HAP-1 (cell line): ENCODE data around the gene DIPK1C.

Experiments
- DNase-seq, 2 experiments: peaks; one replicate each; pipeline ENCODE4 v3.0.0-alpha.2; 2016 to 2020; ENCODE audit warnings: low spot score in 2 of 2
- H3K27me3 ChIP-seq: fragments of 250-450 bp; sonication (Bioruptor Pico); 2 replicates; pipeline ENCODE4 v1.5.1; 2020; ENCODE audit warnings: low read depth, mild to moderate bottlenecking, moderate library complexity
- H3K36me3 ChIP-seq: fragments of 250-450 bp; sonication (Bioruptor Pico); replicated peaks from 2 replicates; pipeline ENCODE4 v1.5.1; 2020; ENCODE audit warnings: mild to moderate bottlenecking
- H3K4me1 ChIP-seq: fragments of 250-450 bp; sonication (Bioruptor Pico); 2 replicates; pipeline ENCODE4 v1.5.1; 2020; ENCODE audit warnings: mild to moderate bottlenecking
- H3K4me3 ChIP-seq: fragments of 250-450 bp; sonication (Bioruptor Pico); 2 replicates; pipeline ENCODE4 v1.5.1; 2020; ENCODE audit warnings: mild to moderate bottlenecking, moderate library complexity
- H3K9me3 ChIP-seq: fragments of 250-450 bp; sonication (Bioruptor Pico); 2 replicates; pipeline ENCODE4 v1.5.1; 2020; ENCODE audit warnings: mild to moderate bottlenecking, moderate library complexity
- in situ Hi-C: fragments of 300-500 bp; cut with MboI; formaldehyde crosslinking; loops from 3 replicates; pipeline ENCODE4 v1.14.3; 2020; ENCODE audit warnings: low sequenced_read_pairs, inconsistent platforms, mixed read lengths

DIPK1C gene

DNA sequence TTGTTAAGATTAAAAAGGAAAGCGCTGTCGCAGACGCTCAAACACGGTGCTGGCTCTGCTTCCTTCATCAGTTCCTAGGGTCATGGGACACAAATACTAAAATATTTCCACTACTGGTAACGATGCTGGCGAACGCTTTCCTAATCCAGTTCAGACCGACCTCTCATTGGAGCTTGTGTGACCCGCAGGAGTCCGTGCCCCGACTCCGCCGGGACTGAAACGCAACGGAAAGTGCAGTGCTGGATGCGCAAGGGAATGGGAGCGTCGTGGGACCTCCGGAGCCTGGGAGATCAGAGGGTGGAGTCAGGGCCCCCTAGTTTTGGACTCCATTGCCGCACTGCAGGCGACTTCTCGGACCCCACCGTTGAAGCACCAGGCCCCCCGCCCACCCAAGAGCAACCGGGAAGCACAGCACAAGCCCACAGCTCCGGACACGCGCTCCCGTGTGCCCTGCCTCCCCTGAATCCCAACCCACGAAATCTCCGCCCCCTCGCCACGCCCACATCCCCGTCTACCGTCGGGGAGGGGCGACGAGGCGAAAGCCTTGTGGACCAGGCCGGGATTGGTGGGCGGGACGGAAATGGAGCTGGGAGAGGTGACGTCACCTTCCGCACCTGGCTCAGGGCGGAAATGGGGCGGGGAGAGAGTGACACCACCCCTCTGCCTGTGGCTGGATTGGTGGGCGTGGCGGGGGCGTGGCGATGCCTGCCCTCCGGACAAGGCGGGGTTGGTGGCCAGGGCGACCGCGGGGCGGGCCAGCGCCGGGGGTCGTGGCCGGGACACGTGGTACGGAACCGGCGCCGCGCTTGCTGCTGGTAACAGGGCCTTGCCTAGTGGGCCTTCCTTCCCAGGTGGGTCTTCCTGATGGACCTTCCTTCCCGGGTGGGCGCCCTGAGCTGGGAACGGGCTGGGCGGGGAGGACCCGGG lies 38.7 kb upstream of the DIPK1C start, which contains the start of gene CNDP2:
CNDP2 (plus strand) TSS at position 783 of the 927 bp plus-strand sequence. CDS start 3,611 bp downstream, outside the sequence.
- DNase-seq, result peak; percentile 93 to 100
- no peaks in the 10 kb centered on the region; the same call in 1 of the 2 replicates for H3K4me1 ChIP-seq
- no peaks in the 10 kb centered on the region for H3K9me3 ChIP-seq
- peaks cover 4% of the 10 kb centered on the region for H3K36me3 ChIP-seq
- in situ Hi-C loops, result loop anchor here (25.0 kb wide), 1 partner anchor 309 kb away; no protein-coding TSS in a partner anchor
- peak within 1 kb of the TSS; percentile 90 for H3K4me3 ChIP-seq
- no peaks in the 10 kb centered on the region for H3K27me3 ChIP-seq

DNA sequence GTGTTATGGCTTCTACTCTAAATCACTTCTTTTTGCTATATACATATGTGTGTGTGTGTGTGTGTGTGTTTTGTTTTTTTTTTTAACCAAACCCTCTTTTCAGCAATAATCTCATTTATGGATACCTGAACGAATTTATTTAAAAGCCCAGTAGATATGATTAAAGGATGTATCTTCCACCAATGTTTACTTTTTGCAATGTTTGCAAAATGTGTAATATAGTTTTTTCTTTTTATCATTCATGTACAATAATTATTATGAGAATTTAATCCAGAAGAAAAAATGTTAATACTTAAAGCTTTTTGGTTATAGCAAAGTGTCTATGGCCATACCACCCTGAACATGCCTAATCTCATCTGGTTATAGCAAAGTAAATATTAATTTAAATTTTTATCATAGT lies 37.4 kb upstream of the DIPK1C start:
- DNase-seq, result no peak
- Histone ChIP-seq H3K27me3 (no peaks in the 10 kb centered on the region), H3K36me3 (no peaks in the 10 kb centered on the region; the same call in none of the 2 replicates), H3K4me3 (no peak overlapping the region), H3K9me3 (no peaks in the 10 kb centered on the region), H3K4me1 (no peaks in the 10 kb centered on the region; the same call in 1 of the 2 replicates)
- in situ Hi-C loops, result loop anchor here (25.0 kb wide), 1 partner anchor 307 kb away; no protein-coding TSS in a partner anchor

GRCh38 chr18:74493689-74494088 lies 36.6 kb upstream of the DIPK1C start:
- H3K36me3 ChIP-seq, result no peaks in the 10 kb centered on the region; the same call in none of the 2 replicates
- no peak overlapping the region for H3K4me3 ChIP-seq
- peak in 1 of 2 experiments; percentile 29 for DNase-seq
- no peaks in the 10 kb centered on the region for H3K27me3 ChIP-seq
- no peaks in the 10 kb centered on the region for H3K9me3 ChIP-seq
- in situ Hi-C loops, result loop anchor here (25.0 kb wide), 1 partner anchor 306 kb away; no protein-coding TSS in a partner anchor
- no peaks in the 10 kb centered on the region; the same call in 1 of the 2 replicates for H3K4me1 ChIP-seq

DNA sequence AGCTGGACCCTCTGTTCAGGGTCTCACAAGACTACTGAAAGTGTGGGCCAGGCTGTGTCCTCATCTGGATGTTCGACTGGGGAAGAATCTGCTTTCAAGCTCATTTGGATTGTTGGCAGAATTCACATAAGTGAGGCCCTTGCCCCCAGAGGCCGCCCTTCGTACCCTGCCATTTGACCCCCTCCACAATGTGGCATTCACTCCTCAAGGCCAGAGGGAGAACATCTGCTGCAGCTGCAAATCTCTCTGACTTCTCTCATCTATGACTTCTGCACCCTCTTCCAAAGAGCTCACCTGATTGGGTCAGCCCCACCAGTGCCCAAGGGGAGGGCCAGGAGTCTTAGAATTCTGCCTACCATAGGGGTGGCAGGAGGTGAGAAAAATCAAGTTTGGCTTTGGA lies 35.2 kb upstream of the DIPK1C start:
- Histone ChIP-seq H3K9me3 (no peaks in the 10 kb centered on the region), H3K36me3 (no peaks in the 10 kb centered on the region; the same call in 1 of the 2 replicates), H3K4me1 (no peaks in the 10 kb centered on the region; the same call in 1 of the 2 replicates), H3K27me3 (no peaks in the 10 kb centered on the region), H3K4me3 (no peak overlapping the region)
- in situ Hi-C loops, result loop anchor here (25.0 kb wide), 1 partner anchor 305 kb away; no protein-coding TSS in a partner anchor
- no peak for DNase-seq

DNA sequence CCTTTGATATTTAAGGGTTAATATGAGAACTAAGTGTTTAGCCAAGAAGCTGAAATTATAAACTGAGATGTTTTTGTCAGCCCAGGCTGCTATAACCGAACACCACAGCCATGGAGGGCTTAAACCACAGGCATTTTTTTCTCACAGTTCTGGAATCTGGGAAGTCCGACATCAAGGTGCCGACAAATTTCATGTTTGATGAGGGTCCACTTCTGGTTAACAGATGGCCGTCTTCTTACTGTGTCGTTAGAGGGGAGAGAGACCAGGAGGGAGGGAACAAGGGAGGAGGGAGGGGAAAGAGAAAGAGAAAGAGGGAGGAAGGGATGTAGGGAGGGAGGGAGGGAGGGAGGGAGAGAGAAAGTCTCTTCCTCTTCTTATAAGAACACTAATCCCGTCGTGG lies 32.6 kb upstream of the DIPK1C start:
- Histone ChIP-seq H3K4me3 (no peak overlapping the region), H3K27me3 (no peaks in the 10 kb centered on the region), H3K4me1 (no peaks in the 10 kb centered on the region), H3K9me3 (no peaks in the 10 kb centered on the region), H3K36me3 (no peaks in the 10 kb centered on the region)
- in situ Hi-C loops, result loop anchor here (25.0 kb wide), 1 partner anchor 302 kb away; no protein-coding TSS in a partner anchor
- no peak for DNase-seq

DNA sequence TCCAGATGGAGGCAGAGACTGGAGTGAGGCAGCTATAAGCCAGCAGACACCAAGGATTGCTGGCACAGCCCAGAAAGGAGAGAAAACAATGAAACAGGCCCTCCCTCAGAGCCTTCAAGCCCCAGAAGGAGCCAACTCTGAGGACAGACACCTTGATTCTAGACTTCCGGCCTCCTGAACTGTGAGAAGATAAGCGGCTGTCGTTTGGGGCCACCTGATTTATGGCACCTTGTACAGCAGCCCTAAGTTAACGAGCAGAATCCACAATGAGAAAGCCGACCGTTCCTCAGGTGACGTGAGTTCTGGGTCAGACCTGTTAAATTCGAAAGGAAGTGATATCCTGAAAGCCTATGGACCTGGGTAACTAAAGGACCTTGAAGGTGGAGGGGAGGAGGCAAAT lies 31.8 kb upstream of the DIPK1C start:
- Histone ChIP-seq H3K4me1 (no peaks in the 10 kb centered on the region), H3K36me3 (no peaks in the 10 kb centered on the region), H3K27me3 (no peaks in the 10 kb centered on the region), H3K4me3 (no peak overlapping the region), H3K9me3 (no peaks in the 10 kb centered on the region)
- no peak for DNase-seq
- in situ Hi-C loops, result loop anchor here (25.0 kb wide), 1 partner anchor 302 kb away; no protein-coding TSS in a partner anchor

DNA sequence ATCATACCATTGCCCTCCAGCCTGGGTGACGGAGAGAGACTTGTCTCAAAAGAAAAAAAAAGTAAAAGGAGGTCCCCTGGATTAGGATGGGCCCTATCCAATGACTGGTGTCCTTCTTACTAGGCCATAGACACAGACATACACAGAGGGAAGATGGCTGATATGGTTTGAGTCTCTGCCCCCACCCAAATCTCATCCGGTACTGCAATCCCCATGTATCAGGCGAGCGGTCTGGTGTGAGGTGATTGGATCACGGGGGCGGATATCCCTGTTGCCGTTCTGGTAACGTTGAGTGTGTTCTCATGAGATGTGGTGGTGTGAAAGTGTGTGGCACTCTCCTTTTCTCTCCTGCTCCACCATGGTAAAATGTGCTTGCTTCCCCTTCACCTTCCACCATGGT lies 31.2 kb upstream of the DIPK1C start:
- Histone ChIP-seq H3K4me3 (no peak overlapping the region), H3K4me1 (no peaks in the 10 kb centered on the region), H3K36me3 (no peaks in the 10 kb centered on the region), H3K9me3 (no peaks in the 10 kb centered on the region), H3K27me3 (no peaks in the 10 kb centered on the region)
- in situ Hi-C loops, result loop anchor here (25.0 kb wide), 1 partner anchor 301 kb away; no protein-coding TSS in a partner anchor
- DNase-seq, result no peak

GRCh38 chr18:74486119-74486849 lies 29.2 kb upstream of the DIPK1C start:
- Histone ChIP-seq H3K9me3 (no peaks in the 10 kb centered on the region), H3K4me3 (no peak overlapping the region), H3K36me3 (no peaks in the 10 kb centered on the region), H3K27me3 (no peaks in the 10 kb centered on the region), H3K4me1 (no peaks in the 10 kb centered on the region)
- in situ Hi-C loops, result loop anchor here (25.0 kb wide), 1 partner anchor 299 kb away; no protein-coding TSS in a partner anchor
- DNase-seq, result no peak

GRCh38 chr18:74482697-74483096 lies 25.6 kb upstream of the DIPK1C start:
- Histone ChIP-seq H3K4me3 (no peak overlapping the region), H3K9me3 (no peaks in the 10 kb centered on the region), H3K27me3 (no peaks in the 10 kb centered on the region), H3K4me1 (no peaks in the 10 kb centered on the region), H3K36me3 (no peaks in the 10 kb centered on the region)
- in situ Hi-C loops, result loop anchor here (25.0 kb wide), 1 partner anchor 295 kb away; no protein-coding TSS in a partner anchor
- no peak for DNase-seq

DNA sequence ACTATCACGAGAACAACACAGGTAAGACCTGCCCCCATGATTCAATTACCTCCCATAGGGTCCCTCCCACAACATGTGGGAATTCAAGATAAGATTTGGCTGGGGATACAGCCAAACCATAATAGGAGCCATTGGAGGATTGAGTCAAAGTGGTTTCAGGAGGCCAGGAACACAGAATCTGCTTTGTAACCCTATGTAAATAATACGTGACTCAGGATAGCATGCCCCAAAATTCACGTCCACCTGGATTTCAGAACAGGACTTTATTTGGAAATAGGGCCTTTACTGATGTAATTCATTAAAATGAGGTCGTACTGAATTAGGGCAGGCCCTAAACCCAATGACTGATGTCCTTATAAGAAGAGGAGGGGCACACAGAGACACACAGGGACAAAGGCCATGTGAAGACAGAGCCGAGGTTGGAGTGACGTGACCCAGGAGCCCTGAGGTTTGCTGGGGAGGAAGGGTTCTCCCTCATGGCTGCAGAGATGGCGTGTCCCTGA lies 23.1 kb upstream of the DIPK1C start:
- in situ Hi-C loops, result loop anchor here (25.0 kb wide), 1 partner anchor 293 kb away; no protein-coding TSS in a partner anchor
- no peak for DNase-seq
- no peaks in the 10 kb centered on the region for H3K27me3 ChIP-seq
- no peak overlapping the region for H3K4me3 ChIP-seq
- H3K4me1 ChIP-seq, result no peaks in the 10 kb centered on the region
- H3K36me3 ChIP-seq, result no peaks in the 10 kb centered on the region
- no peaks in the 10 kb centered on the region for H3K9me3 ChIP-seq

DNA sequence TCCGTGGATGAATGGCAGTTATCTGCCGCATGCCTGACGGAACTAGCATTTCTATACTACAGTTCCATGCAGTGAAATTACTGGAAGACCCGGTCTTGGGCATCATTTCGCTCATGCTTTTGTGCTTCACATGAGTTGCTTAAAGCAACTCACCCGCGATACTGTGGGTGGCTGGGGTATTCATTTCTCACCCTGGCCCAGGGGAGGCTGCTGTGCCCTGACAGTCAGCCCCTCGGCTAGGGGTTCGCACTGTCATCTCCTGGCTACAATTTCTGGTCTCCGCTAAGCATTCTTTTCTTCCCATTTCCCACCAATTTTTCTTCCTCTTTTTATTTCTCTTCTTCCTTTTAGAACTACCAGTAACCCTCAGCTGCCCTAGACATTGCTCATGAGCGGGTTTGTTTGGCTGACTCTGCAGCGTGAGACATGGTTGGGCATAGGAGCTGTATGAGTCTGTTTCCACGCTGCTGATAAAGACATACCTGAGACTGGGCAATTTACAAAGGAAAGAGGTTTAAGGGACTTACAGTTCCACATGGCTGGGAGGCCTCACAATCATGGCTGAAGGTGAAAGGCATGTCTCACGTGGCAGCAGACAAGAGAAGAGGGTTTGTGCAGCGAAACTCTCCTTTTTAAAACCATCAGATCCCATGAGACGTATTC lies 22.5 kb upstream of the DIPK1C start:
- H3K4me1 ChIP-seq, result no peaks in the 10 kb centered on the region
- H3K4me3 ChIP-seq, result no peak overlapping the region
- no peaks in the 10 kb centered on the region for H3K27me3 ChIP-seq
- DNase-seq, result no peak
- no peaks in the 10 kb centered on the region for H3K9me3 ChIP-seq
- in situ Hi-C loops, result loop anchor here (25.0 kb wide), 1 partner anchor 292 kb away; no protein-coding TSS in a partner anchor
- no peaks in the 10 kb centered on the region for H3K36me3 ChIP-seq

- no peaks in the 10 kb centered on the region for H3K36me3 ChIP-seq
- H3K27me3 ChIP-seq, result no peaks in the 10 kb centered on the region
- DNase-seq, result no peak
- no peaks in the 10 kb centered on the region for H3K9me3 ChIP-seq
- in situ Hi-C loops, result loop anchor here (25.0 kb wide), 1 partner anchor 292 kb away; no protein-coding TSS in a partner anchor
- H3K4me1 ChIP-seq, result no peaks in the 10 kb centered on the region
- no peak overlapping the region for H3K4me3 ChIP-seq
Measured at GRCh38 chr18:74478880-74479279, 21.8 kb upstream of the DIPK1C start.
